ENCODE results near the gene CHD5.

Gene CHD5

DNA sequence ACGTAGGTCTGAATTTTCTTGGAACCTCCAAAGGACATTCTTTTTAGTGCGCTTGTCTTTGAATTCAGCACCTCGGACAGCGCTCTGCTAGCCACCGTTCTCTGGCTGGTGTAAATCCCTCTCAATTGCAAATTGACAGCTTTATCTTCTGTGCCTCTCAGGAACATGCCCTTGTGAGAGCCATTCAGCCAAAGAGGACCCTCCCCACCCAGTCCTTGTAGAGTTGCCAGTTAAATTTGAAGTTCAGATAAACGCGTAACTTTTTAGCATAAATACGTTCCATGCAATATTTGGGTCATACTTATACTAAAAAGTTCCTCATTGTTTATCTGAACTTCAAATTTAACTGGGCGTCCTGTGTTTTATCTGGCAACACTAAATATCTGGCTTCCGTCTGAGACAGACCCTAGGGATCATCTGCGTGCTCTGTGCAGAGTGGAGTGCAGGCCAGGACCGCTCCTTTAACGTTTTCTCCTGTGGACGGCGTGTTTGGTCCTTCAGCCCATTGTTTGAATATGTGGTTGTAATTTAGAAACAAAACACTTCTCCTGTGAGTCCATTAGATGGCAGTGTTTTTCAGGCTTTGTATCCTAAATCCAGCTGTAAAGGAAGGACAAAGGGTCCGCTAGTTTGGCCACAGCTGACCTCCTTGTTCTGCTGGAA lies 127.4 kb downstream of the CHD5 start:
- DNase-seq, result peak; percentile 21
